GM18867 (cell line): ENCODE data around the gene CDCP1.
"Not testable (repeated sequence)": the region's sequence is repeated elsewhere in the genome, so short reads cannot be mapped to it uniquely, and the experiment has no call there.

Experiments
- ATAC-seq: cut with Tn5 transposase; IDR thresholded peaks from one replicate; pipeline ENCODE4 v1.9.1; 2021; ENCODE audit warnings: mild to moderate bottlenecking, moderate library complexity; ENCODE audit not compliant: unreplicated experiment

The CDCP1 gene

GRCh38 chr3:45088543-45089358 is 57.4 kb downstream of the CDCP1 start:
- no peak for ATAC-seq

- no peak for ATAC-seq
These were observed 59.0 kb downstream of the CDCP1 start for GRCh38 chr3:45087155-45087554.

- ATAC-seq, result no peak
These were observed 61.1 kb downstream of the CDCP1 start for GRCh38 chr3:45084820-45085816.

DNA sequence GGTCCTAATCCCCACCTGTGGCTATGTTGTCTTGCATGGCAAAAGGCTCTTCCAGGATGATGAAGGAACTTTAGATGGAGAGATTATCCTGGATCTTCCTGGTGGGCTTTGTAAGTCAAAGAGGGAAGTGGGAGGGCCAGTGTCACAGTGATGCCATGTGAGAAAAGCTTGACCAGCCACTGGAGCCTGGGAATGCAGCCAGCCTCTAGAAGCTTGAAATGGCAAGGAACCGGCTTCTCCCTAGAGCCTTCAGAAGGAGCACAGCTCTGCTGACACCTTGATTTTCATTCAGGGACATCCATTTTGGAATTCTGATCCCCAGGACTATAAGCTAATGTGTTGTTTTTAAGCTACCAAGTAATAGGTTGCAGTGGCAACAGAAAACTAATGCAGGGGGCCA is 61.8 kb downstream of the CDCP1 start:
- no peak for ATAC-seq

- no peak for ATAC-seq
These were observed 63.2 kb downstream of the CDCP1 start for GRCh38 chr3:45083023-45083422.

- ATAC-seq, result no peak
These were observed 64.0 kb downstream of the CDCP1 start for GRCh38 chr3:45082142-45082538.

DNA sequence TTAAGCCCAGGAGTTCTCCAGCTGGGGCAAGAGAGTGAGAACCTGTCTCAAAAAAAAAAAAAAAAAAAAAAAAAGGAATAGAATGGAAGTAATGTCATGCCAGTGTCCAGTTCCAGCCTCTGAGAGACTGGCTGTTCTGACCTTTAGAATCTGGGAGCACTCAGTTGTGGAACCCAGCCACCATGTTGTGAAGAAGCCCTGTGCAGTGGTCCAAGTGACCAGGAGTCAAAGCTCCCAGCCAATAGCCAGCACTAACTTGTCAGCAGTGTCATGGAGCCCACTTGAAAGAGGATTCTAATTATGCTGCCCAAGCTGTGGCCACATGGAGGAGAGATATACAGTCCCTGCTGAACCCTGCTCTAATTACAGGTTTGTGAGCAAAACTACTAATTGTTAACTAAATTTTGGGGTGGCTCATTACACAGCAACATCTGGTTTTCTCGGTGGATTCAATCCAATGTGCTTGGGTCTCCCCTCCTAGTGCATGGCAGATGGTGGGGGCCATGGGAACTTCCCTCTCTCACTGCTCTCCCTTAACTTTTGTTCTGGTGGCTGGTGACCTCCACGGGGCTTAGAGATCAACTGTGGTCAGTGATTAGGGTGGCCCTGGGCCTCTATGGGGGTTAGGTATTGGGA is 64.6 kb downstream of the CDCP1 start:
- ATAC-seq, result no peak

- no peak for ATAC-seq
These were observed 65.4 kb downstream of the CDCP1 start for GRCh38 chr3:45080824-45081223.

- ATAC-seq, result no peak
These were observed 66.5 kb downstream of the CDCP1 start for GRCh38 chr3:45079715-45080114.

GRCh38 chr3:45078910-45079522 is 67.2 kb downstream of the CDCP1 start:
- no peak for ATAC-seq

- not testable (repeated sequence) for ATAC-seq
These were observed 67.9 kb downstream of the CDCP1 start for GRCh38 chr3:45078256-45078655.

GRCh38 chr3:45075821-45076625 is 70.2 kb downstream of the CDCP1 start:
- ATAC-seq, result no peak

GRCh38 chr3:45071075-45071474 is 75.1 kb downstream of the CDCP1 start:
- no peak for ATAC-seq

DNA sequence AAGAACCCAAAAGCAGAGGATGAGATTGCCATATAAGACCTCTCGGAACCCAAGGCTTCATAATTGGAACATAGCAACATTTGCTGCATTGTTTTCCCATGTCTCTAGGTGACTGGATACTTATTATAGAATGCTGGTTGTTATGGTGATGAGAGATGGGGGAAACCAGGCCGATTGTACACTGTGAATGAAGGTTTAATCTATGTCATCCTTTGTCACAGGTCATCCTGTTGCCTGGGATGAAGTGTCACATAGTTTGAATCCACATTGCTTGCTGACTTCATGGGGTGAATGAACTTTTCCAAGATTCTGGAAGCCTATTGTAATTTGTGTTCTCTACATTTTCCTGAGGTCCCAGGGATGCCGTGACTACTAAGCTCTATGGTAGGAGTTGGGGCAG is 78.2 kb downstream of the CDCP1 start:
- no peak for ATAC-seq

- ATAC-seq, result no peak
These were observed 78.7 kb downstream of the CDCP1 start for GRCh38 chr3:45067486-45067885.

DNA sequence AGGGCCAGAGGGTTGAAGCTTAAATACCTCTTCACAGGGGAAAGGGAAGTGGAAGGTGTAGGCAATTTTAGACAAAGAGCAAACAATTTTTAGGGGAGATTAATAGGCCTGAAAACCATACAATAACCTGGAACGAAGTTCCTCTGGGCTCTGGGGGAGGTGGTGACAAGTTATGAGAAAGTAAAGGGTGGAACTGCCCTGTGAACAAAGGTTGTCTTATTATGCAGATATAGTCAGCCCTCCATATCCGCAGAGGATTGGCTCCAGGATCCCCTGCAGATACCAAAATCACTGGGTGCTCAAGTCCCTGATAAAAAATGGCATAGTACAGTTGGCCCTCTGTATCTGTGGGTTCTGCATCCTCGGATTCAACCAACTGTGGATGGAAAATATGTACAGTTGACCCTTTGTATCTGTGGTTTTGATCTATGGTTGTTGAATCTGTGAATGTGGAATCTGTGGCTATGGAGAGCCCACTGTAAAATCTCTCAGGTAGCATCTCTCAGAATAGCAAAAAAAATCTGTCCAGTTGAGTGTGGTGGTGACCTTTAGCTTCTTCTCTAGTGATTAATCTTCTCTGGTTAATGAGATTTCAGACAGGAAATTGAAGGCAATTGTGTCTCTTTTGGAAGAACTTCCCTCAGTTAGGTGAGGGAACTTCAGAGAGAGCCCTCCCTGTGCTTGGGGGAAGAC is 79.9 kb downstream of the CDCP1 start:
- ATAC-seq, result no peak

- no peak for ATAC-seq
These were observed 80.8 kb downstream of the CDCP1 start for GRCh38 chr3:45065373-45065720.

DNA sequence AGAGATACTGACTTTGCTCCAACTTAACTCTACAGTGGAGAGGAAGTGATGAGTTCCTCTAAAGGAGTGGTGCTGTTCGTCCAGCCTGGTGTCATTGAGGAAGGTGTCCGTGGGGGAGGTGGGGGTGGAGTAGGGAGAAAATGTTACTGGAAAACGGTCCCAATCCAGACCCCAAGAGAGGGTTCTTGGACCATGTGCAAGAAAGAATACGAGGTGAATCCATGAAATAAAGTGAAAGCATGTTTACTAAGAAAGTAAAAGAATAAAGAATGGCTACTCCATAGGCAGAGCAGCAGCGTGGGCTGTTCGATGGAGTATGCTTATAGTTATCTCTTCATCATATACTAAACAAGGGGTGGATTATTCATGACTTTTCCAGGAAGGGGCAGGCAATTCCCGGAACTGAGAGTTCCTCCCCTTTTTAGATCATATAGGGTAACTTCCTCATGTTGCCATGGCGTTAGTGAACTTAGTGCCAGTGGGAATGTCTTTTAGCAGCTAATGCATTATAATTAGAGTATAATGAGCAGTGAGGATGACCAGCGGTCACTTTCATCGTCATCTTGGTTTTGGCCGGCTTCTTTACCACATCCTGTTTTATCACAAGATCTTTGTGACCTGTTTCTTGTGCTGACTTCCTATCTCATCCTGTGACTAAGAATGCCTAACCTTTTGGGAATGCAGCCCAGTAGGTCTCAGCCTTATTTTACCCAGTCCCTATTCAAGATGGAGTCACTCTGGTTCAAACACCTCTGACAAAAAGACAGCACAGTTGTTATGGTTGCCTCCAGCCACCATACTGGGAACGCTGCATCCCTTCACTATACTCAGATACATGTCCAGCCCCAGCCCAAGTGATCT is 81.4 kb downstream of the CDCP1 start:
- no peak for ATAC-seq

GRCh38 chr3:45062697-45063070 is 83.5 kb downstream of the CDCP1 start:
- ATAC-seq, result no peak
